Erythroblast (primary cell): ENCODE data around the gene XPR1.

Experiments used
- DNase-seq, 2 experiments: peaks; one replicate each; lab custom pipeline; 2025; lab: John Stamatoyannopoulos, UW
- GATA1 ChIP-seq: IDR thresholded peaks from 2 replicates; pipeline ENCODE4 v1.6.1; 2011; ENCODE audit warnings: low read depth, mild to moderate bottlenecking, control low read depth, low read length, moderate library complexity
- POLR2A ChIP-seq: IDR thresholded peaks from 2 replicates; pipeline ENCODE4 v1.6.1; 2011; ENCODE audit warnings: mild to moderate bottlenecking, low read length

Gene XPR1

DNA sequence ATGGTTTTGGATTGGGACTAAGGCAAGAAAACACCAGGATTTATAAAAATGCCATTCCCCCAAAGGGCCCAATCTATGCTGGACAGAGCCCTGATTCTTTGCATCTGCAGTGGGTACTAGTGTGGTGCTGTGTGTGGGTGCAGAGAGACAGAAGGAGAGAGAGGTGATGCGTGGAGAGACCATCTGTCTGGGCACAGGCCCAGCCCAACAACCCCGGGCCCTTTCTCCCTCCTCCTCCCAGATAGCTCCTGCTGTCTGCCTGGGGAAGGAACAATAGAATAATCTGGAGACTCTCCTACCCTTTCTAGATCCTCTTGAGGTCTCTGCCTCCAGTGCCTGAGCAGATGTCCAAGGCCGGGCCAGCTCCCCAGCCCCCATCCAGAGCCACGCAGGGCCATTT lies 296.0 kb downstream of the XPR1 start:
- DNase-seq: no peak
- TF ChIP-seq GATA1 (no peak), POLR2A (no peak)

GRCh38 chr1:180928331-180929230 lies 296.8 kb downstream of the XPR1 start:
- no peak for DNase-seq

DNA sequence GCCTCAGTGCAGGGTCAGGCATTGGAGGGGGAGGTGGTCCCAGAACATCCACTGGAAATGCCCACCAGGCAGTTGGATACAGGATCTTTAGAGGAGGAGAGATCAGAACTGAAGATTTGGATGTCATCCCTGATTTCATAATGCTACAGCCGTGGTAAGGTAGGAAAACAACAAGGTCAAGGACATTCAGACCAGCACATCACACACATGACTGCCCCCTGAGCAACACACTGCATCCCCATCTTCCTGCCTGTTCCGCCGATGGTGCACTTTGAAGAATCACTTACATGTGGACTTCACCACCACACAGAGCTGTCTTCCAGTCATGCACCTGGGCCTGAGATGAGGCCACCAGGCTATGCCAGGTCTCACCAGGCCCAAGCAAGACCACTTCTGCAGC lies 297.6 kb downstream of the XPR1 start:
- no peak for DNase-seq
- TF ChIP-seq GATA1: no peak
- no peak for TF ChIP-seq POLR2A

More at GRCh38 chr1:180928331-180929230, 296.8 kb downstream of the XPR1 start:
- TF ChIP-seq POLR2A (no peak), GATA1 (no peak)

GRCh38 chr1:180930687-180931086 lies 298.9 kb downstream of the XPR1 start:
- DNase-seq: no peak
- TF ChIP-seq GATA1: no peak

- TF ChIP-seq POLR2A (no peak), GATA1 (no peak)
- DNase-seq: no peak
Observed at GRCh38 chr1:180931529-180931928, 299.7 kb downstream of the XPR1 start.

GRCh38 chr1:180932378-180932777 lies 300.6 kb downstream of the XPR1 start:
- TF ChIP-seq GATA1 (no peak), POLR2A (no peak)
- no peak for DNase-seq

DNA sequence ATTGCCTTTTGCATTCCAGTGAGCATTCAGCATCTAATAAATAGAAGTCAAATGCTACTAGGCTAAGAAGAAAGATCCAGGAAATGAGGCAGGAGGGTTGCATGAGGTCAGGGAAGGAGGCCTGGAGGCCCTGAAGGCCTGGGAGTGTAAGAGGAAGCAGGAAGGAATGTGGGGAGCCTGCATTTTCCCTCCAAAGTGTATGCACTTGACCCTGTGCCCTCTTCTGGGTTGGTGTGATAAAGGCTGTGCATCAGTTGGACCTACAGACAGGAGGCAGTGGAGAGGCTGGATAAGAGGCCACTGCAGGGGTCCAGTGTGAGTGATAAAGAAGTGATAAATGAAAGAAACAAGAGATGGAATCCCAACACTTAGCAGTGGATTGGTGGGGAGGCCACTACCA lies 301.3 kb downstream of the XPR1 start:
- DNase-seq: peak; percentile 66 to 91
- TF ChIP-seq POLR2A (no peak), GATA1 (no peak)

- no peak for TF ChIP-seq GATA1
- TF ChIP-seq POLR2A: no peak
- no peak for DNase-seq
Observed at GRCh38 chr1:180934563-180934962, 302.7 kb downstream of the XPR1 start.

GRCh38 chr1:180935326-180936109 lies 303.7 kb downstream of the XPR1 start:
- TF ChIP-seq POLR2A (no peak), GATA1 (no peak)
- DNase-seq: no peak

- TF ChIP-seq GATA1 (no peak), POLR2A (no peak)
- DNase-seq: no peak
Observed at GRCh38 chr1:180936110-180937011, 304.5 kb downstream of the XPR1 start.

- TF ChIP-seq GATA1 (no peak), POLR2A (no peak)
- DNase-seq: no peak
Observed at GRCh38 chr1:180937012-180937372, 305.2 kb downstream of the XPR1 start.

GRCh38 chr1:180937624-180938225 lies 305.9 kb downstream of the XPR1 start:
- TF ChIP-seq GATA1 (no peak), POLR2A (no peak)
- DNase-seq: no peak
